ENCODE results near the gene ADAMTS2.

Gene ADAMTS2

DNA sequence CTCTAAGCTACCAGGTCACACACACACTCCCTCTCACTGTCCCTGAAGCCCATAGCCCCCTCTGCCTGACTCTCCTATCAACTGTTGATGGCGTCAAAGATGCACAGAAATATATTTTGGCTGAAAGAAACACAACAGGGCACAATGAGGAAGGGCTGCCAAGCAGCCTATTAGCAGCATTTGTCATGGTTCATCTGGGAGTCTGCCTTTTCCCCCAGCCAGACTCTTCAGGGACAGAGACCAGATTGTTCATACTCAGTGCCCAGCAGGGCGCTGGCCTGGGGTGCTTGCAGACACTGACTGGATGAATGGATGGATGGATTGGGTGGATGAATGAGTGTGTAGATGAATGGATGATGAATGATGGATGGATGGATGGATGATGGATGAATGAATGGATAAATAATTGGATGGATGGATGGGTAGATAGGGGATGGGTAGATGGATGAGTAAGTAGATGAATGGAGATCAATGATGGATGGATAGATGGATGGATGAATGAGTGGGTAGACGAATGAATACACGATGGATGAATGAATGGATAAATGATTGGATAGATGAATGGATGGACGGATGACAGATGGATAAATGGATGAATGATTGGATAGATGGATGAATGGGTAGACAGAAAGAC lies 90.5 kb downstream of the ADAMTS2 start:
- DNase-seq (ENCODE audit: low read depth, low spot score), result no peak

DNA sequence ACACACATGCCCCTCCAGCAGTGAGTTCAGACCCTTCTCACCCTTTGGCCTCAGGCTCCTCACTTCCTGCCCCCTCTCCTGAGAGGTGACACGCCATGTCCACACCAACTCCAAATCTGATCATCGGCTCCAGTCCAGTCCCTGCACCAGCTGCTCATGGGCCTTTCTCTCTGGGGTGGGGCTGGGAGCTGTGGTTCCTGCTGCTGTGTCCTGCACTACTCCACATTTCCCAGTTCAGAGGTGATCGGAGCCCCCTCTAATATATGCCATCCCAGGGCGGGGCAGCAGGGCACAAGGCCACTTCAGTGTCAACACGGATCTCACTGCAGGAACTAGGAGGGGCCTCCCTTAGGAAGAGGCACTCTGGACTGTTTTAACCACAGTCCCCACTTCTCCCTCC lies 91.5 kb downstream of the ADAMTS2 start:
- no peak for DNase-seq (ENCODE audit: low read depth, low spot score)

GRCh38 chr5:179251276-179251969 lies 93.8 kb downstream of the ADAMTS2 start:
- DNase-seq (ENCODE audit: low read depth, low spot score), result no peak

DNA sequence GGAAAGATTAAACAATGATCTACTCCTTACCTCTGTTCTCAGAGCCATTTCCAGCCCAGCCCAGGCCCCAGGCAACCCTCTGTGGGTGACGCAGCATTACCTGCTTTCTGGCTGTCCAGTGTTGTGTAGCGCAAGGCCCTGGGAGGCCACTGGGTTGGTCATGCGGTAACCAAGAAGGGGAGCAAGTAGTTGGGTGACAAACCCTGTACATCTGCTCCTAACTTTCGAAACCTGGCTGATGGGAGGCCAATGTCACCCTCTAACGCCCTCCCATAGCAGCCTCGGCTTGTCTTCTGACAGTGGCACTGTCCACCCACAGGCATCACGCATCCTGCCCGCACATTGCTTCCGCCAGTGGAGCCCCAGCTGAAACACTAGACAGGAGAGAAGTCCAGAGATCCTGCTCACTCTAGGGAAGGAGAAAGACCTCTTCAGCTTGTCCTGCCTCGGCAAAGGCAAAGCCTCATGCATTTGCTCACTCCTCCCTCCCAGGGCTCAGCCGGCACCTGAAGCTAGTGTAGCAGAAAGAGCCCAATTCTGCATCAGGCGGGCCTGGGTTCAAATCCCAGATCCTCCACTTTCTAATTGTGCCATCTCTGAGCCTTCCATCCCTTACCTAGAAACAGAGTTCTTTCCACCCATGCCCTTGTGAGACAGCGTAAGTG lies 94.6 kb downstream of the ADAMTS2 start:
- DNase-seq (ENCODE audit: low read depth, low spot score), result no peak

- DNase-seq (ENCODE audit: low read depth, low spot score), result no peak
These were observed 99.0 kb downstream of the ADAMTS2 start for GRCh38 chr5:179246227-179246626.

GRCh38 chr5:179245031-179245430 lies 100.2 kb downstream of the ADAMTS2 start:
- no peak for DNase-seq (ENCODE audit: low read depth, low spot score)

- no peak for DNase-seq (ENCODE audit: low read depth, low spot score)
These were observed 101.2 kb downstream of the ADAMTS2 start for GRCh38 chr5:179244044-179244443.

- no peak for DNase-seq (ENCODE audit: low read depth, low spot score)
These were observed 101.9 kb downstream of the ADAMTS2 start for GRCh38 chr5:179243333-179243732.

- DNase-seq (ENCODE audit: low read depth, low spot score), result no peak
These were observed 102.6 kb downstream of the ADAMTS2 start for GRCh38 chr5:179242676-179243075.

GRCh38 chr5:179241764-179242370 lies 103.4 kb downstream of the ADAMTS2 start:
- DNase-seq (ENCODE audit: low read depth, low spot score), result no peak

DNA sequence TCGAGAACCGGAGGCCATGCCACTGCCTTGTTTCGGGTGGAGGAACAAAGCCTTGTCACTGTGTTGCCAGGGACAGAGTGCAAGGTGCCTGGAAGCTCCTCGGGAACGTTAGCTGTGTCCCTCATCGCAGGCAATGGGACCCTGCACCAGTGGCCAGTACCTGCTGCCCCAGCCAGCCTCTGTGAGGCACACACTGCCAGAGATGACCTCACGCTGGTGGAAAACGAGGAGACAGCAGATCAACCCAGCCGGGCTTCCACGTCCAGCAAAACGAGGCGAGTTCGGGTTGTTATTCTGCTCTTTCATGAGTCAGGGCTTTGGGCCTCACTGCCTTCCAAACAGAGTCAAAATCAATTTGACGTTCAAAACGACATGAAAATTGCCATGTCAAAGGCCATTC lies 104.1 kb downstream of the ADAMTS2 start:
- no peak for DNase-seq (ENCODE audit: low read depth, low spot score)

- DNase-seq (ENCODE audit: low read depth, low spot score), result no peak
These were observed 104.7 kb downstream of the ADAMTS2 start for GRCh38 chr5:179240561-179240960.

DNA sequence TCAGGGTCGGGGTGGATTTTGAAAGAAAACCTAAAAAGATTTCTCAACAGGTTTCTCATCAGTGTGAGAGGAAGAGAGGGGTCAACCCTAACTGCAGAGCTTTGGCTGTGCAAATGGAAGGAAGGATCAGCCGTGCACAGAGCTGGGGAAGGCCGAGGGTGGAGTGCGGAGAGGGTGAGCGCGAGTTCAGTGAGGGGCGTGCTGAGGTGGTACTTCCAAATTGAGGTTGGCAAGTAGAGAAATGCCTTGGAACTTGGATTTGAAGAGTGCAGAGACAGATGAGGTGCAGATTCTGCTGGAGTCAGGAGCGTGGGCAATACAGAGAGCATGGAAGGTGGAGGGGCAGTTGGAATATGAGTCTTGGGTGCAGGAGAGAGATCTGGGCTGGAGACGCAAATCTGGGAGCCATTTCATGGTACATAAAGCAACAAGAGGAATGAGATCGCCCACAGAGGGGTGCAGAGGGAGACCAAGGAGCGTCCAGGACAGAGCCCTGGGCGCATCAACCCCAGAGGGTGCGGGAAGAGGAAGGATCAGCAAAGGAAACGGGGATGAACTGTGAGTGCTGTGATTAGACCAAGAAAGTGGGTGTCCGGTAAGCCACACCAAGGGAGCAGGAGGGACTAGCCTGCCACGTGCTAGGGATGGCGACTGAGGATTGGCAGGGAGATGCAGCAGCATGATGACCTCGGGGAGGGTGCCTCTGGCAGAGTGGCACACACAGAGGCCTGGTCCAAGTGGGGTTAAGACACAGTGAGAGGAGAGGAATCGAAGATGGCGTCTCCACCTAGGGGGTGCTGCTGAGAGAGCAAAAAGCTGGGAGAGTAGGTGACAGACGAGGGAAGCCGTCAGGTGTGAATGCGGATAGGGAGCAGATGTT lies 105.8 kb downstream of the ADAMTS2 start:
- no peak for DNase-seq (ENCODE audit: low read depth, low spot score)

DNA sequence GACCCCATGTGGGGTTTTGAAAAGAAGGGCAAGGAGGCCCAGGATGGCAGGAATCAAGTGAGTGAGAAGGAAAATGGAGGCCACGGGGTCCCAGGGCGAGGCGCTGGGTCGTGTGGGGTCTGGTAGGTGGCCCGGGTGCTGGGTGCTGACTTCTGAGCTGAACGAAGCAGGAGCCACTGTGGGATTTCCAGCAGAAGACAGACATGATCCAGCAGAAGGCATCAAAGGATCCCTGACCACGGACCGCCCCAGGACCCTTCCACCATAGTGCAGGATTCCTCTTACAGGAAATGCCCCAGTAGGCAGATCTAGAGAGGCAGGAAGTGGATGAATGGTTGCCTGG lies 106.7 kb downstream of the ADAMTS2 start:
- no peak for DNase-seq (ENCODE audit: low read depth, low spot score)

DNA sequence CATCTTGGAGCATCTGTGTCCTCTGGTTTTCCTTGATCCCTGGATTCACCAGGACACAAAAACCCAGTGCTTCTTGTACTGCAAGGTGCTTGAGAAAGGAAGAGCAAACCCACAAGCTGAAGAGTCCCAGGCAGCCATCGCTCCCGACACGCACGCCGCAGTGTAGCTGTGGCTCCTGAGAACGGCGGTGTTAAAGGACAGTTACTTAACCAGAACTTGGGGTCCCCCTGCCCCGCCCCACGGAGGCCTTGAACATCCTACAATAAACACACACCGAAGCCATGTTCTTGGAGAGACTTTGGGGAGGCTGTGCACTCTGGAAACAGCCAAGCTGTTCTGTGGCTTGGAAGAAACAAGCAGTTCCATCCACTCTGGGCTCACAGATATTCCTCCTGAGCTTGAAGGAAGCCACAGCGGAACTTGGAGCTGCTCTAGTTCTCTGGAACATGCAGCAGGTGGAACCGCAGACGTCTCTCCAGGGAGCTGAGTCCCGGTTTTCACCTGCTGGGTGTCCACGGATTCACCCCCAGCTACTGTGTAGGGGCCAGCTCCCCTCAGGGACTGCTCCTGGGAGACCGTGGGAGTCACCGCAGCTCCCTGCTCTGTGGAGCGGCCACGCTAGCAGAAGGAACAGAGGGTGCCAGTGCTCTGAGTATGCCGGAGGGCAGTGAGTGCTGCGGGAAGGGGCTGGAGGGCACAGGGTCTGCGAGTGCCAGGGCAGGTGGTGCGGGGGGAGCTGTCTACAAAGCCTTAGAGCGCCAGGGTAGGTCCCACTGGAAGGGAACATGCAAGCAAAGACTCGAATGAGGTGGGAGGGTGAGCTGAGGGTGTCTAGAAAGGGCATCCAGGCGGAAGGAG lies 107.3 kb downstream of the ADAMTS2 start:
- DNase-seq (ENCODE audit: low read depth, low spot score), result no peak

DNA sequence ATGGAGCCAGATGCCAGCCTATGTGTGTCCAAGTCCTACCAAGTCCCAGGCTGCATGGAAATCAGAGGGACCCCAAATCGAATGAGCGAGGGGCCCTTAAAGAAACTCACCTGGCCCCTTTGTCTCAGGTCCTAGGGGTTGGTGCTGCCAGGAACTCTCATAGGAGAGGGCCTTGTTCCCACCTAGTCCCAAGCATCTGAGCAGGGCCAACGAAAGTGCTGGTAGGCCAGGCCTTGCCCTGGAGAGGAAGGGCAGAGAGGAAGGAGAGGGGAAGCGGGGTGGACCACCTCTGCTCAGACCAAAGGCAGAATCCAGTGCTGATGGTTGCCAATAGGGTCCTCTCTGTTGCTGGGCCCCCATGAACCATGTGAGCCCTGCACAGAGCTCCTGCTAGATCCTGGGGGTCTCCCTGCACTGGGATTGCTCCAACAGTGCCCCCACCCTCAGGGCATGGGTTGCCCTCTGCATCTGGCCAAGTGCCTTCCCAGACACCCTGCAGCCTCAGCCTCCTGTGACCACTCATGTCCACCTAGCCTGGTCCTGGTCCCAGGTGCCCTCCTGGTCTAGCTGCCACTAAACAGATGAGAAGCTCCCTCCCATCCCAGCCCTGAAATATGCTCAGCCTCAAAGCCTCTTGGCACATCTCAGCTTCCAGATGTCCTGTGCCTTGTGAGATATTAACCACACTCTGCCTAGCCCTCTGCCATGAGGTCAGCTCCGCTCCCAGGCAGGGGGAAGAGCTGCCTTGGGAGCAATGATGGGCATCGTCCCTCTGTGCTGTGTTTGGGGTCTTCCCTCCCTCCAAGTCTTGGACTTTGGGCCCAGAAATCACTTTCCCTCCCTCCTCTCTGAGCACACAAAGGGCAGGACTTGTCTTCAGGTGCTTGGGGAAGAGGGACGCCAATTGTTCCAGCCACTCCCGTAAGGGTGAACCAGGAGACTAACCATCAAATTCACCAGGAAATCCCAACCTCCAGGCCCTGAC lies 109.6 kb downstream of the ADAMTS2 start:
- no peak for DNase-seq (ENCODE audit: low read depth, low spot score)

DNA sequence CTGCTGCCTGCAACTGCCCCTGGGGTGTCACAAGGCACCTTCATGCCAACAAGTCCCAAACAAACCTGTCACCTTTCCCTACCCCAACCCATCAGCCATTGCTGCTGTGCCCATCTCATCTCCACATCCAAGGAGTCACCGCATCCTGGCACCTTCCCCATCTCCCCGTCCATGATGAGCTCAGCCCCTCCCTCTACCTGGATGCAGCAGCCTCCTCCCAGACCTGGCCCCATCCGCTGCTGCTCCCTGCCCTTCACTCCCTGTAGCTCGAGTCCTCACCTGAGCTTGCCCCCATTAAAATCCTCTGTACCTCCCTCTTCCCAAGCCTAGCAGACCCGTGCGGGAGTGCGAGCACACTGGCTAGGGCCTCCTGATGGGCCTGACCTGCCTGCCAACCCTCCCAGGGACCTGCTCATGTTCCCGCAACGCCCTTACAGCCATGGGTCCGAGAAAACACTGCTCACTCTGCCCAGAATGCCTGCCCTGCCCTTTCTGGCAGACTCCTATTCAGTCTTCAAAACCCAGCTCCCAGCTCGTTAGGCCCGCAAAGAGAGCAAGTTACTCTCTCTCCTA lies 110.6 kb downstream of the ADAMTS2 start:
- no peak for DNase-seq (ENCODE audit: low read depth, low spot score)

DNA sequence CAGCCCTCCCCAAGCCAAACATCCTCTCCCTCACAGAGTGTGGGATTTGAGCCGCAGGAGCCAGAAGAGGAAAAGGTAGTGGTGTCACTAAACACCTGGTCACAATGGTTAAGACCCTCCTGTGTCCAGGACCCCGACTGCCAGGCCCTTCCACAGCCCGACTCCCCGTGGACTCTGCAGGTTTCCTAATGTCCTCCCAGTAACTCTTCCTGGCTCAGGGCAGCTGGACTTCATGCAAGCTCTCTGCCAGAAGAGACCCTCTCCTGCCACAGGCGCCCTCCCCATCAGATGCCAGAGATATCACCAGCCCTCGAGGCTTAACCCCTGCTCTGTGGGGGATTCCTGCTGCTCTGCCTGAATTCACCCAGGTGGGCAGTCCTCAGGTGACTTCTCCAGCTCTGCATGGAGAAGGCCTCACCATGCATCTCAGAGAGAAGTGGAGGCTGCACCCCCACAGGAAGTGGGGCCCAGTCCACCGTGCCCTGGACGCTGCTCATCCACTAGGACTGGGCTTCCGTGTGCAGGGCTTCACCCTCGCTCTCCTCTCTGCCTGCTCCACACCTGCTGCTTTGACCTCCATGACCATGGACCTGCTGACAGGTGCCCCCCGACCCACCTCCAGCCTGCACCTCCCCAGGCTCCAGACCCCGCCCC lies 111.2 kb downstream of the ADAMTS2 start:
- no peak for DNase-seq (ENCODE audit: low read depth, low spot score)
